T follicular helper cell (primary cell): Measurements from ENCODE around the gene AURKB.
A peak's percentile ranks its signal among the peaks of the same experiment; 100 is the strongest.
"Not testable (repeated sequence)": the region's sequence is repeated elsewhere in the genome, so short reads cannot be mapped to it uniquely, and the experiment has no call there.

Experiments
- DNase-seq: peaks from one replicate; pipeline ENCODE4 v3.0.0-alpha.2; 2020; ENCODE audit warnings: low read depth

AURKB gene

GRCh38 chr17:8225813-8226535 lies 15.6 kb upstream of the AURKB start:
- peak; percentile 50 for DNase-seq

- no peak for DNase-seq
Observed at GRCh38 chr17:8224891-8225812, 14.8 kb upstream of the AURKB start.

GRCh38 chr17:8223356-8224126 lies 13.2 kb upstream of the AURKB start:
- DNase-seq, result peak; percentile 15

GRCh38 chr17:8222630-8223355 lies 12.4 kb upstream of the AURKB start:
- peak; percentile 80 for DNase-seq

GRCh38 chr17:8222380-8222629 lies 11.9 kb upstream of the AURKB start:
- DNase-seq, result no peak

- DNase-seq, result peak; percentile 83
Observed at GRCh38 chr17:8221663-8222379, 11.4 kb upstream of the AURKB start.

- DNase-seq, result peak; percentile 78
Observed at GRCh38 chr17:8220783-8221662, 10.6 kb upstream of the AURKB start.

GRCh38 chr17:8214000-8214399 lies 3.6 kb upstream of the AURKB start:
- not testable (repeated sequence) for DNase-seq

- DNase-seq, result no peak
Observed at GRCh38 chr17:8212312-8213180, 2.2 kb upstream of the AURKB start.

GRCh38 chr17:8210761-8211458 lies 535 bp upstream of the AURKB start:
- DNase-seq, result no peak

- no peak for DNase-seq
Observed at GRCh38 chr17:8206536-8206935, 3.8 kb downstream of the AURKB start.

GRCh38 chr17:8204761-8205555 lies 5.4 kb downstream of the AURKB start:
- no peak for DNase-seq

- DNase-seq, result no peak
Observed at GRCh38 chr17:8192070-8192815, 18.1 kb downstream of the AURKB start.

- DNase-seq, result no peak
Observed at GRCh38 chr17:8190506-8190905, 19.9 kb downstream of the AURKB start.

GRCh38 chr17:8189711-8190477 lies 20.5 kb downstream of the AURKB start, which contains the start of gene BORCS6:
Gene BORCS6, minus strand, starts transcription at chr17:8190180. Its CDS starts 40 bp downstream, at chr17:8190140.
- peak; percentile 93 for DNase-seq
